ENCODE results near the gene OGN. TPM values are rescaled to one million over a fixed set of nuclear protein-coding genes. Genes with fewer than 3 reads are reported as not detected.
A peak's percentile ranks its signal among the peaks of the same experiment; 100 is the strongest.

Gene OGN
- total RNA-seq, 4 donors from 2014 or later = 12.9 to 101 (median 30.2) TPM

GRCh38 chr9:92438900-92439526 lies 34.6 kb upstream of the OGN start:
- no peak overlapping the region for H3K4me3 ChIP-seq
- no peak for TF ChIP-seq POLR2A (IDR thresholded peaks at IDR 0.05)
- no peak for TF ChIP-seq POLR2AphosphoS5 (IDR thresholded peaks at IDR 0.05)
- TF ChIP-seq, protein P1, sequence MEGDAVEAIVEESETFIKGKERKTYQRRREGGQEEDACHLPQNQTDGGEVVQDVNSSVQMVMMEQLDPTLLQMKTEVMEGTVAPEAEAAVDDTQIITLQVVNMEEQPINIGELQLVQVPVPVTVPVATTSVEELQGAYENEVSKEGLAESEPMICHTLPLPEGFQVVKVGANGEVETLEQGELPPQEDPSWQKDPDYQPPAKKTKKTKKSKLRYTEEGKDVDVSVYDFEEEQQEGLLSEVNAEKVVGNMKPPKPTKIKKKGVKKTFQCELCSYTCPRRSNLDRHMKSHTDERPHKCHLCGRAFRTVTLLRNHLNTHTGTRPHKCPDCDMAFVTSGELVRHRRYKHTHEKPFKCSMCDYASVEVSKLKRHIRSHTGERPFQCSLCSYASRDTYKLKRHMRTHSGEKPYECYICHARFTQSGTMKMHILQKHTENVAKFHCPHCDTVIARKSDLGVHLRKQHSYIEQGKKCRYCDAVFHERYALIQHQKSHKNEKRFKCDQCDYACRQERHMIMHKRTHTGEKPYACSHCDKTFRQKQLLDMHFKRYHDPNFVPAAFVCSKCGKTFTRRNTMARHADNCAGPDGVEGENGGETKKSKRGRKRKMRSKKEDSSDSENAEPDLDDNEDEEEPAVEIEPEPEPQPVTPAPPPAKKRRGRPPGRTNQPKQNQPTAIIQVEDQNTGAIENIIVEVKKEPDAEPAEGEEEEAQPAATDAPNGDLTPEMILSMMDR (IDR thresholded peaks at IDR 0.05) = peak; percentile 22 to 49 (median 33)
- no peak for TF ChIP-seq EP300 (IDR thresholded peaks at IDR 0.05)
- WGBS, 2 donors (ENCODE audit: low coverage in 1 of 2) = 51 to 73% methylated on average over 5 of the region's 5 CpGs
- no peaks in the 10 kb centered on the region for H3K27me3 ChIP-seq
- H3K4me1 ChIP-seq = peaks cover 0 to 13% (median 0%) of the 10 kb centered on the region in 3 donors
- H3K9me3 ChIP-seq = no peaks in the 10 kb centered on the region
- ATAC-seq = no peak
- no peak overlapping the region for H3K27ac ChIP-seq
- no peaks in the 10 kb centered on the region for H3K36me3 ChIP-seq

GRCh38 chr9:92435263-92435662 lies 30.9 kb upstream of the OGN start:
- Histone ChIP-seq H3K4me1 (peaks cover 0 to 13% (median 0%) of the 10 kb centered on the region in 3 donors), H3K36me3 (no peaks in the 10 kb centered on the region), H3K27me3 (no peaks in the 10 kb centered on the region), H3K4me3 (no peak overlapping the region), H3K9me3 (no peaks in the 10 kb centered on the region), H3K27ac (no peak overlapping the region)
- no peak for ATAC-seq
- WGBS, 2 donors (ENCODE audit: low coverage in 1 of 2) = 82 to 100% methylated on average over 1 of the region's 1 CpG
- TF ChIP-seq, protein P1 (IDR thresholded peaks at IDR 0.05) = no peak
- TF ChIP-seq POLR2AphosphoS5 (IDR thresholded peaks at IDR 0.05) (no peak), POLR2A (IDR thresholded peaks at IDR 0.05) (no peak), EP300 (IDR thresholded peaks at IDR 0.05) (no peak)

GRCh38 chr9:92432972-92433548 lies 28.7 kb upstream of the OGN start:
- no peak for ATAC-seq
- H3K27ac ChIP-seq = peak overlapping the region in 2 of 4 donors; percentile 20 to 39
- WGBS, 2 donors (ENCODE audit: low coverage in 1 of 2) = 63 to 74% methylated on average over 5 of the region's 5 CpGs

GRCh38 chr9:92432350-92432749 lies 28.0 kb upstream of the OGN start:
- WGBS, 2 donors (ENCODE audit: low coverage in 1 of 2) = 54 to 56% methylated on average over 5 of the region's 5 CpGs
- no peak for ATAC-seq
- H3K27ac ChIP-seq = no peak overlapping the region

More at GRCh38 chr9:92432972-92433548, 28.7 kb upstream of the OGN start:
- H3K9me3 ChIP-seq = no peaks in the 10 kb centered on the region
- TF ChIP-seq POLR2A (IDR thresholded peaks at IDR 0.05) (no peak), POLR2AphosphoS5 (IDR thresholded peaks at IDR 0.05) (no peak), EP300 (IDR thresholded peaks at IDR 0.05) (no peak)
- TF ChIP-seq, protein P1 (IDR thresholded peaks at IDR 0.05) = no peak
- no peak overlapping the region for H3K4me3 ChIP-seq
- H3K27me3 ChIP-seq = no peaks in the 10 kb centered on the region
- H3K4me1 ChIP-seq = no peaks in the 10 kb centered on the region
- no peaks in the 10 kb centered on the region for H3K36me3 ChIP-seq

More at GRCh38 chr9:92432350-92432749, 28.0 kb upstream of the OGN start:
- no peaks in the 10 kb centered on the region for H3K27me3 ChIP-seq
- TF ChIP-seq POLR2A (IDR thresholded peaks at IDR 0.05) = no peak
- no peak for TF ChIP-seq POLR2AphosphoS5 (IDR thresholded peaks at IDR 0.05)
- TF ChIP-seq, protein P1 (IDR thresholded peaks at IDR 0.05) = no peak
- TF ChIP-seq EP300 (IDR thresholded peaks at IDR 0.05) = no peak
- H3K4me3 ChIP-seq = no peak overlapping the region
- H3K9me3 ChIP-seq = no peaks in the 10 kb centered on the region
- H3K36me3 ChIP-seq = no peaks in the 10 kb centered on the region
- H3K4me1 ChIP-seq = peaks cover 0 to 4% (median 0%) of the 10 kb centered on the region in 3 donors
